Lung (tissue), 12 donors: ENCODE results near the gene NIFK. TPM values are rescaled to one million over a fixed set of nuclear protein-coding genes. Genes with fewer than 3 reads are reported as not detected.

ENCODE experiments used
- ATAC-seq: fragments of 200-7000 bp; cut with Tn5 transposase; one replicate; pipeline ENCODE4 v1.9.1; 2020; ENCODE audit warnings: moderate number of reproducible peaks; ENCODE audit not compliant: insufficient read depth, low FRiP score
- DNase-seq, 3 donors: peaks; one replicate each; pipeline ENCODE4 v3.0.0-alpha.2; 2013 to 2017
- H3K27ac ChIP-seq, 2 donors: one replicate each; pipeline ENCODE4 v1.5.1; 2013; ENCODE audit warnings: mild to moderate bottlenecking in 2 of 2, moderate library complexity in 2 of 2, control low read depth in 1 of 2, inconsistent platforms in 1 of 2, low read depth in 1 of 2, low read length in 1 of 2
- H3K27me3 ChIP-seq, 3 donors: one replicate each; pipeline ENCODE4 v1.5.1; 2013; ENCODE audit warnings: low read length in 2 of 3; ENCODE audit not compliant: control insufficient read depth in 3 of 3, insufficient read depth in 3 of 3
- H3K36me3 ChIP-seq, 4 donors: one replicate each; pipeline ENCODE4 v1.5.1; 2013; ENCODE audit warnings: low read length in 4 of 4, mild to moderate bottlenecking in 1 of 4, moderate library complexity in 1 of 4; ENCODE audit not compliant: control insufficient read depth in 4 of 4, insufficient read depth in 4 of 4
- H3K4me1 ChIP-seq, 5 donors: one replicate each; pipeline ENCODE4 v1.5.1; 2013; ENCODE audit warnings: low read length in 5 of 5, mild to moderate bottlenecking in 2 of 5, moderate library complexity in 1 of 5; ENCODE audit not compliant: control insufficient read depth in 5 of 5, insufficient read depth in 5 of 5
- H3K4me3 ChIP-seq: one replicate; pipeline ENCODE4 v1.5.1; 2013; ENCODE audit warnings: mild to moderate bottlenecking, control low read depth, moderate library complexity
- H3K9ac ChIP-seq, 2 donors: one replicate each; pipeline ENCODE4 v1.5.1; 2013; ENCODE audit warnings: low read length in 2 of 2, control low read depth in 1 of 2; ENCODE audit not compliant: insufficient read depth in 1 of 2
- H3K9me3 ChIP-seq, 4 donors: one replicate each; pipeline ENCODE4 v1.5.1; 2013; ENCODE audit warnings: low read length in 3 of 4, mild to moderate bottlenecking in 1 of 4, moderate library complexity in 1 of 4; ENCODE audit not compliant: control insufficient read depth in 4 of 4, insufficient read depth in 3 of 4
- WGBS, 2 donors: extraction: QIAGEN DNeasy Blood & Tissue Kit; methylation state at CpG; one replicate each; pipeline ENCODE4 v1.1.7; 2013; 5-methylcytosine and 5-hydroxymethylcytosine counted together
- polyA plus RNA-seq, 2 donors: library from polyadenylated mRNA; stranded (reverse); fragments of 200-250 nt; gene quantifications; one replicate each; pipeline ENCODE4 v1.2.1, GENCODE V29; 2013
- total RNA-seq, 2 donors: library from RNA; depleted of rRNA in 1 of 2; stranded (reverse); fragments of >200 nt in 1 of 2; gene quantifications; one replicate each; pipeline ENCODE4 v1.2.1, GENCODE V29; 2014 to 2021
- TF ChIP-seq, protein P1 (sequence below): IDR thresholded peaks from 2 replicates; pipeline ENCODE4 v1.5.1; 2012; ENCODE audit warnings: mild to moderate bottlenecking; ENCODE audit errors: control extremely low read depth, extremely low read depth
- donor health status: control.
- donor health status: control.
- donor health status: Bipolar disorder and iron deficiency.
- donor health status: healthy.
- donor health status: DM: yes; HTN: yes; CAD: no.

The NIFK gene
- total and polyA plus RNA-seq, 4 donors: 32.2 to 78.0 (median 35.4) TPM

DNA sequence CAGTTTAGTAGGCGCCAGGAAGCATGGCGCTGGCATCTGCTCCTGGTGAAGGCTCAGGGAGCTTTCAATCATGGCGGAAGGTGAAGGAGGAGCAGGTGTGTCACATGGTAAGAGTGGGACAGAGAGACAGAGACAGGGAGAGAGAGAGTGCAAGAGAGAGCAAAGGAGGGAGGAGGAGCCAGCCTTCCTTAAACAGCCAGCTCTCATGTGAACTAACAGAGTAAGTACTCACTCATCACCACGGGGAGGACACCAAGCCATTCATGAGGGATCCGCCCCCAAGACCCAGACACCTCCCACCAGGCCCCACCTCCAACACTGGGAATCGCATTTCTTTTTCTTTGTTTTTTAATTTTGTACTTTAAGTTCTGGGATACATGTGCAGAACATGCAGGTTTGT lies 46.6 kb downstream of the NIFK start:
- WGBS, 2 donors: 93 to 98% methylated on average over 6 of the region's 6 CpGs
- H3K27ac ChIP-seq: no peak overlapping the region
- H3K27me3 ChIP-seq: no peaks in the 10 kb centered on the region
- TF ChIP-seq, protein P1, sequence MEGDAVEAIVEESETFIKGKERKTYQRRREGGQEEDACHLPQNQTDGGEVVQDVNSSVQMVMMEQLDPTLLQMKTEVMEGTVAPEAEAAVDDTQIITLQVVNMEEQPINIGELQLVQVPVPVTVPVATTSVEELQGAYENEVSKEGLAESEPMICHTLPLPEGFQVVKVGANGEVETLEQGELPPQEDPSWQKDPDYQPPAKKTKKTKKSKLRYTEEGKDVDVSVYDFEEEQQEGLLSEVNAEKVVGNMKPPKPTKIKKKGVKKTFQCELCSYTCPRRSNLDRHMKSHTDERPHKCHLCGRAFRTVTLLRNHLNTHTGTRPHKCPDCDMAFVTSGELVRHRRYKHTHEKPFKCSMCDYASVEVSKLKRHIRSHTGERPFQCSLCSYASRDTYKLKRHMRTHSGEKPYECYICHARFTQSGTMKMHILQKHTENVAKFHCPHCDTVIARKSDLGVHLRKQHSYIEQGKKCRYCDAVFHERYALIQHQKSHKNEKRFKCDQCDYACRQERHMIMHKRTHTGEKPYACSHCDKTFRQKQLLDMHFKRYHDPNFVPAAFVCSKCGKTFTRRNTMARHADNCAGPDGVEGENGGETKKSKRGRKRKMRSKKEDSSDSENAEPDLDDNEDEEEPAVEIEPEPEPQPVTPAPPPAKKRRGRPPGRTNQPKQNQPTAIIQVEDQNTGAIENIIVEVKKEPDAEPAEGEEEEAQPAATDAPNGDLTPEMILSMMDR: no peak
- DNase-seq (no peak), ATAC-seq (no peak)
- no peaks in the 10 kb centered on the region for H3K36me3 ChIP-seq
- no peak overlapping the region for H3K9ac ChIP-seq
- no peaks in the 10 kb centered on the region for H3K9me3 ChIP-seq
- H3K4me3 ChIP-seq: no peak overlapping the region
- H3K4me1 ChIP-seq: peaks cover 0 to 7% (median 0%) of the 10 kb centered on the region in 5 donors

DNA sequence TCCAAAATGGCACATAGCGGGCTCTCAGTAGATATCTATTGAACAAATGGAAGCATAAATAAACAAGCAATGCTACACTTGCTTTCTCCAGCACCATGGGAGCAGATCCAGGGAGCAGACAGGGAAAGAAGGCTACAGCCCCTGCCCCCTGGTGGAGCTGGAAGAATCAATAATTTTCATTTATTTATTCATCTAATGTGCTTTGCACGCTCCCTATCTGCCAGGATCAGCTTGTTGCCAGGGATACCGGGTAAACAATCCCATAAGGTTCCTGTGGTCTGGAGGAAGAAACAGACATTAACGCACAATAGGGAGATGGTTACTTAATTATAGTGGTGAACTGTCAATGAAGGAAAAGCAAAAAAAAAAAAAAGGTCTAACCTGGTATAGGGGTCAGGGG lies 47.3 kb downstream of the NIFK start:
- Histone ChIP-seq H3K4me1 (peaks cover 0 to 7% (median 0%) of the 10 kb centered on the region in 5 donors), H3K36me3 (no peaks in the 10 kb centered on the region), H3K27ac (no peak overlapping the region), H3K4me3 (no peak overlapping the region), H3K27me3 (no peaks in the 10 kb centered on the region), H3K9me3 (no peaks in the 10 kb centered on the region), H3K9ac (no peak overlapping the region)
- TF ChIP-seq, protein P1: no peak
- ATAC-seq (no peak), DNase-seq (peak; percentile 82 to 90 (median 89))
- WGBS, 2 donors: 57 to 66% methylated on average over 4 of the region's 4 CpGs

DNA sequence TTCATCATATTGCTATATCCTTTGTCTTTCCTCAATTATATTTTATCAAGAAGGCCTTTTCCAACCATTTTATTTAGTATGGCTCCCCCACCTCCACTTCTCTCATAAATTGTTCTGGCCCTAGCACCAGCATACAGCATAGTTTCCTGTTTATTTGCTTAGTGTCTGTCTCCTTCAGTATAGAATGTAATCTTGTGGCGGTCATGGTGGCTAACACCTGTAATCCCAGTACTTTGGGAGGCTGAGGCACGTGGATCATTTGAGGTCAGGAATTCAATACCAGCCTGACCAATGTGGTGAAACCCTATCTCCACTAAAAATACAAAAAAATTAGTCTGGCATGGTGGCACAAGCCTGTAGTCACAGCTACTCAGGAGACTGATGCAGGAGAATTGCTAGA lies 47.9 kb downstream of the NIFK start:
- H3K4me3 ChIP-seq: no peak overlapping the region
- TF ChIP-seq, protein P1: no peak
- no peaks in the 10 kb centered on the region for H3K36me3 ChIP-seq
- H3K4me1 ChIP-seq: peaks cover 0 to 7% (median 0%) of the 10 kb centered on the region in 5 donors
- DNase-seq (no peak), ATAC-seq (no peak)
- WGBS, 2 donors: 91 to 93% methylated on average over 2 of the region's 2 CpGs
- H3K9ac ChIP-seq: no peak overlapping the region
- peaks cover 0 to 1% (median 0%) of the 10 kb centered on the region in 4 donors for H3K9me3 ChIP-seq
- H3K27me3 ChIP-seq: no peaks in the 10 kb centered on the region
- no peak overlapping the region for H3K27ac ChIP-seq

DNA sequence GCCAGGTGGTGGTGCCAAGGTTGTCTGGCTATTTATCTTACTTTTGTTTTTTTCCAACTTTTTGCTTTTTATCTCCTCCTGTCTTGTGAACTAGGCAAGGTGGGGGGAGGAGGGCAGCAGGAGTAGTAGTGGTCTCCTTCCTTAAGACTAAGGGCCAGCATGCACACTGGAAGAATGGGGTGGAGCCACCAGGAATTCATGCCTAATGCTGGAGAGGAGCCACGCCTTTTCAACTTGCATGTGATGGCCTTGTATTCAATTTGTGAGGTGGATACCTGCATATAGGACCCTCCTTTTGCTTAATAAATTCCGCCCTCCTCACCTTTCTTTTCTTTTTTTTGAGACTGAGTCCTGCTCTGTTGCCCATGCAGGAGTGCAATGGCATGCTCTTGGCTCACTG lies 49.8 kb downstream of the NIFK start:
- Histone ChIP-seq H3K4me3 (no peak overlapping the region), H3K9ac (no peak overlapping the region), H3K27ac (no peak overlapping the region), H3K4me1 (peaks cover 0 to 7% (median 0%) of the 10 kb centered on the region in 5 donors), H3K36me3 (no peaks in the 10 kb centered on the region), H3K9me3 (peaks cover 0 to 14% (median 7%) of the 10 kb centered on the region in 4 donors), H3K27me3 (no peaks in the 10 kb centered on the region)
- TF ChIP-seq, protein P1: no peak
- ATAC-seq (no peak), DNase-seq (no peak)
- 96 to 100% methylated on average over 2 of the region's 2 CpGs for WGBS, 2 donors
